Skeletal muscle tissue (tissue), 4 donors: ENCODE data around the gene ASB16. TPM values are rescaled to one million over a fixed set of nuclear protein-coding genes. Genes with fewer than 3 reads are reported as not detected.
A peak's percentile ranks its signal among the peaks of the same experiment; 100 is the strongest.

Source experiments
- H3K27ac ChIP-seq: one replicate; pipeline ENCODE4 v1.7.0; 2013; ENCODE audit warnings: mild to moderate bottlenecking, low read depth, low read length, inconsistent platforms
- H3K27me3 ChIP-seq, 3 donors: one replicate each; pipeline ENCODE4 v1.7.0; 2013; ENCODE audit warnings: low read length in 3 of 3; ENCODE audit not compliant: control insufficient read depth in 3 of 3, insufficient read depth in 3 of 3
- H3K36me3 ChIP-seq, 3 donors: one replicate each; pipeline ENCODE4 v1.7.0; 2013; ENCODE audit warnings: low read length in 3 of 3; ENCODE audit not compliant: control insufficient read depth in 3 of 3, insufficient read depth in 3 of 3
- H3K4me1 ChIP-seq, 3 donors: one replicate each; pipeline ENCODE4 v1.7.0; 2013; ENCODE audit warnings: low read length in 3 of 3, mild to moderate bottlenecking in 3 of 3; ENCODE audit not compliant: control insufficient read depth in 3 of 3, insufficient read depth in 3 of 3
- H3K4me3 ChIP-seq, 3 donors: one replicate each; pipeline ENCODE4 v1.7.0; 2013; ENCODE audit warnings: low read length in 3 of 3
- H3K9ac ChIP-seq, 3 donors: one replicate each; pipeline ENCODE4 v1.7.0; 2013; ENCODE audit warnings: low read length in 3 of 3, mild to moderate bottlenecking in 3 of 3, moderate library complexity in 2 of 3, low read depth in 1 of 3
- H3K9me3 ChIP-seq, 3 donors: one replicate each; pipeline ENCODE4 v1.7.0; 2013; ENCODE audit warnings: low read length in 3 of 3; ENCODE audit not compliant: control insufficient read depth in 3 of 3
- total RNA-seq: library from RNA; depleted of rRNA; stranded (reverse); fragments of >200 nt; gene quantifications from one replicate; pipeline ENCODE4 v1.2.3, GENCODE V29; 2014
- donor health status: Osteomylitis.

The ASB16 gene
- total RNA-seq, 1 donor from 2014 or later = 4.7 TPM

GRCh38 chr17:44174427-44174826 lies 3.9 kb downstream of the ASB16 start:
- H3K4me1 ChIP-seq = peaks cover 20 to 46% (median 20%) of the 10 kb centered on the region in 3 donors
- no peaks in the 10 kb centered on the region for H3K9me3 ChIP-seq
- no peak overlapping the region for H3K4me3 ChIP-seq
- peaks cover 28 to 39% (median 39%) of the 10 kb centered on the region in 3 donors for H3K36me3 ChIP-seq
- H3K9ac ChIP-seq = no peak overlapping the region
- no peaks in the 10 kb centered on the region for H3K27me3 ChIP-seq
- H3K27ac ChIP-seq = no peak overlapping the region

- Histone ChIP-seq H3K4me1 (peaks cover 12 to 36% (median 13%) of the 10 kb centered on the region in 3 donors), H3K27ac (no peak overlapping the region), H3K36me3 (peaks cover 28 to 39% (median 39%) of the 10 kb centered on the region in 3 donors), H3K27me3 (no peaks in the 10 kb centered on the region), H3K9me3 (no peaks in the 10 kb centered on the region), H3K9ac (no peak overlapping the region), H3K4me3 (no peak overlapping the region)
Measured at GRCh38 chr17:44176257-44176656, 5.8 kb downstream of the ASB16 start.

GRCh38 chr17:44176671-44177501 lies 6.4 kb downstream of the ASB16 start:
- peaks cover 27 to 40% (median 39%) of the 10 kb centered on the region in 3 donors for H3K36me3 ChIP-seq
- H3K9me3 ChIP-seq = no peaks in the 10 kb centered on the region
- H3K4me1 ChIP-seq = peaks cover 10 to 37% (median 11%) of the 10 kb centered on the region in 3 donors
- H3K9ac ChIP-seq = no peak overlapping the region
- no peaks in the 10 kb centered on the region for H3K27me3 ChIP-seq
- H3K27ac ChIP-seq = no peak overlapping the region
- no peak overlapping the region for H3K4me3 ChIP-seq

- no peak overlapping the region for H3K4me3 ChIP-seq
- no peak overlapping the region for H3K9ac ChIP-seq
- peaks cover 31 to 39% (median 39%) of the 10 kb centered on the region in 3 donors for H3K36me3 ChIP-seq
- H3K4me1 ChIP-seq = peaks cover 3 to 33% (median 5%) of the 10 kb centered on the region in 3 donors
- no peaks in the 10 kb centered on the region for H3K9me3 ChIP-seq
- H3K27me3 ChIP-seq = no peaks in the 10 kb centered on the region
- no peak overlapping the region for H3K27ac ChIP-seq
Measured at GRCh38 chr17:44177640-44178039, 7.1 kb downstream of the ASB16 start.

DNA sequence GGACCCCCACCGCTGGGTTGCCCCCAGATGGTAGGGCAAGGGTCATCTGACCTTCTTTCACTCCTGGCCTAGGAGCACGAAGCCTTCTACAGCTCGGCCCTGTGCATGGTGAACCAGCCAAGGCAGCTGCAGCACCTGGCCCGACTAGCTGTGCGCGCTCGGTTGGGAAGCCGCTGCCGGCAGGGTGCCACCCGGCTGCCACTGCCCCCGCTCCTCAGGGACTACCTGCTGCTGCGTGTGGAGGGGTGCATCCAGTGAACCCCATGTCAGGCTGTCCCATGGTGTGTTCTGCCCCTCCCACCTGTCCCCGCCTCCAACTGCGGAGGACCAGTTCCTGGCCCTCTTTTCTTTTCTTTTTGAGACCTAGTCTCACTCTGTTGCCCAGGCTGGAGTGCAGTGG lies 7.6 kb downstream of the ASB16 start:
- Histone ChIP-seq H3K9me3 (no peaks in the 10 kb centered on the region), H3K27me3 (no peaks in the 10 kb centered on the region), H3K4me3 (no peak overlapping the region), H3K9ac (no peak overlapping the region), H3K36me3 (peaks cover 31 to 39% (median 39%) of the 10 kb centered on the region in 3 donors), H3K27ac (no peak overlapping the region), H3K4me1 (peaks cover 3 to 32% (median 5%) of the 10 kb centered on the region in 3 donors)

DNA sequence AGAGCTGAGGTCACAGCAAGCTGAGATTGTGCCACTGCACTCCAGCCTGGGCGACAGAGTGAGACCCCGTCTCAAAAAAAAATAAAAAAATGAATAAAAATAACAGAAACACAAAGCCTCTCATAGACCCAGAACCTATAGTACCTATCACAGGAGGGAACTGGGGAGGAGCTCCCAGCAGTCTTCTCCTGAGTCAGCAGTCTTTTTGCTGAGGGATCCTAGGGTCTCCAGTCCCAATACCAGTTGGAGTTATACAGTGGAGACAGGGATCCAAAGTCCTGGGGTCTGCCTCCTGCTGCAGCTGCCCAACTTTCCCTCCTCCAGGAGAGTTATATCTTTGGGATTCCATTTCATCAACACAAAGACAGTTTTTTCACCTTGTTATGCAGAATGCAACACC lies 12.5 kb downstream of the ASB16 start:
- Histone ChIP-seq H3K9me3 (no peaks in the 10 kb centered on the region), H3K4me3 (no peak overlapping the region), H3K9ac (no peak overlapping the region), H3K4me1 (peaks cover 17 to 45% (median 29%) of the 10 kb centered on the region in 3 donors), H3K27ac (peak overlapping the region; percentile 19), H3K27me3 (no peaks in the 10 kb centered on the region), H3K36me3 (peaks cover 13 to 19% (median 18%) of the 10 kb centered on the region in 3 donors)

DNA sequence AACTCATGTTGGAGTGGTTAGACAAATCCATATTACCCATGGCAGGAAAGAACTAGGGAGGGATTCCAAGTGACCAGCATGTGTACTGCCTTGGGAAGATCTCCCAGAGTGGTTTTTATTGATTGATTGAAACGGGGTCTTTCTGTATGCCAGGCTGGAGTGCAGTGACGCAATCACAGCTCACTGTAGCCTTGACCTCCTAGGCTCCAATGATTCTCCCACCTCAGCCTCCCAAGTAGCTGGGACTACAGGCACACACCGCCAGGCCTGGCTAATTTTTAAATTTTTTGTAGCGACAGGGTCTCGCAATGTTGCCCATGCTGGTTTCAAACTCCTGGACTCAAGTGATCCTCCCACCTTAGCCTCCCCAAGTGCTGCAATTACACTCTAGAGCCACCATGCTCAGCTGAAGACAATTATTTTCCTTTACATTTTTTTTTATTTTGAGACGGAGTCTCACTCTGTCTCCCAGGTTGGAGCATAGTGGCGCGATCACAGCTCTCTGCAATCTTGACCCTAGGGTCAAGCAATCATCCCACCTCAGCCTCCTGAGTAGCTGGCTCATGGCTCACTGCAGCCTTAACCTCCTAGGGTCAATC lies 13.8 kb downstream of the ASB16 start:
- Histone ChIP-seq H3K9me3 (no peaks in the 10 kb centered on the region), H3K27ac (peak overlapping the region; percentile 95), H3K36me3 (peaks cover 12 to 17% (median 14%) of the 10 kb centered on the region in 3 donors), H3K4me1 (peaks cover 26 to 47% (median 35%) of the 10 kb centered on the region in 3 donors), H3K27me3 (no peaks in the 10 kb centered on the region), H3K4me3 (peak overlapping the region in 1 of 3 donors; percentile 32), H3K9ac (no peak overlapping the region)

DNA sequence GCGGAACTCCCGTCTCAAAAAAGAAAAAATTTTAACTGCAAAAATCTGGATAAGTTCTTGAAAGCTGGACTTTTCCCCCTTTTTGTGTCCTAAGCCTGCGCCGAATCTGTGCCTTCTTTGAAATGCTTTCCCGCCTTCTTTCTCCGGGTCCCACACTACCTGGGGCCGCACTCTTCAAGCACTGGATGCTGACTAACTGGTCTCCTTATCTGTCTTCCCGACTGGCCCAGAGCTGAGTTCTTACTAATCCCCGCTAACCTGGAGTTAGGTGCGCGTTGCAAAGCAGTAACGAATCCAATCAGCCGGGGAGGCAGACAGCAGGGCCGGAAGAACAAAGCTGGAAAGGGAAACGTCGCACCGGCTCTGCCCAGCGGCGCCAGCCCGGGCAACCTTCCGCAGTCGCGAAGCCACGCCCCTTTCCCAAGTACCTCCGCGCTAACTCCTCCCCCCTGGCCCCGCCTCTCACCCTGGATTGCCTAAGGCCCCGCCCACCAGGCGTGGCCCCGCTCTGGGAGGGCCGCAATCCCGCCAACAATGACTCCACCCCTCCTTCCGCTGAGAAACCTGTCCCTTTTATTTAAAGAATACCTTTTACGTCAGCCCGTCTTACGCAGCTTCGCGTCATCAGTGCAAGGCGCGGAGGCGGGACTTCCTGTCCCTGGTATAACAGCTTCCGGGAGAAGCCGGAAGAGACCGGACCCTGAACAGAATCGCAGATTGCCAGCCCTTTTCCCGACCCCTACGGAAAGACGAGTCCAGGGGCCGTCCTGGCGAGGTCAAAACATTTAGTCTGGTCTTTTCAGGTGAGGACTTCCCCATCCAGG lies 16.0 kb downstream of the ASB16 start, which contains the start of gene TMUB2:
Gene TMUB2 (plus strand): TSS at position 666 of the 824 bp plus-strand sequence. CDS start 737 bp downstream, outside the sequence.
- H3K27me3 ChIP-seq = no peaks in the 10 kb centered on the region
- H3K36me3 ChIP-seq = peaks cover 26 to 33% (median 26%) of the 10 kb centered on the region in 3 donors
- H3K27ac ChIP-seq = peak within 1 kb of the TSS; percentile 95
- peak within 1 kb of the TSS; percentile 92 to 98 (median 97) for H3K4me3 ChIP-seq
- H3K4me1 ChIP-seq = peaks cover 26 to 47% (median 35%) of the 10 kb centered on the region in 3 donors
- H3K9me3 ChIP-seq = no peaks in the 10 kb centered on the region
- H3K9ac ChIP-seq = peak within 1 kb of the TSS; percentile 96 to 98 (median 98)

GRCh38 chr17:44187131-44187899 lies 16.8 kb downstream of the ASB16 start:
- no peaks in the 10 kb centered on the region for H3K9me3 ChIP-seq
- H3K27ac ChIP-seq = peak overlapping the region; percentile 95
- H3K4me1 ChIP-seq = peaks cover 23 to 40% (median 35%) of the 10 kb centered on the region in 3 donors
- H3K4me3 ChIP-seq = peak overlapping the region; percentile 92 to 98 (median 97)
- H3K36me3 ChIP-seq = peaks cover 23 to 27% (median 25%) of the 10 kb centered on the region in 3 donors
- no peaks in the 10 kb centered on the region for H3K27me3 ChIP-seq
- peak overlapping the region; percentile 96 to 98 (median 98) for H3K9ac ChIP-seq
